GM12878 (cell line): ENCODE measurements around the gene TMEM163.
A peak's percentile ranks its signal among the peaks of the same experiment; 100 is the strongest.

Experiments used
- CHD2 ChIP-seq: IDR thresholded peaks from 2 replicates; pipeline ENCODE4 v1.6.1; 2011; ENCODE audit warnings: low read depth, low read length, improper control_type of control experiment, borderline replicate concordance
- CTCF ChIP-seq, 3 experiments: IDR thresholded peaks in 2 of 3; conservative IDR thresholded peaks in 1 of 3; 2 replicates each; pipeline ENCODE4 v1.5.1; 2011; ENCODE audit warnings: low read depth in 3 of 3, low read length in 3 of 3, mild to moderate bottlenecking in 3 of 3, control low read depth in 2 of 3, moderate library complexity in 2 of 3, inconsistent platforms in 1 of 3, mixed read lengths in 1 of 3; ENCODE audit not compliant: control insufficient read depth in 2 of 3, insufficient read depth in 1 of 3; ENCODE audit errors: extremely low read depth in 1 of 3
- GABPA ChIP-seq: IDR thresholded peaks from 2 replicates; pipeline ENCODE4 v1.6.1; 2014; ENCODE audit warnings: antibody characterized with exemption, low read depth, mild to moderate bottlenecking, inconsistent platforms
- POLR2A ChIP-seq: IDR thresholded peaks from 2 replicates; pipeline ENCODE4 v1.6.1; 2011; ENCODE audit warnings: low read depth, mild to moderate bottlenecking, low read length
- YY1 ChIP-seq: IDR thresholded peaks from 2 replicates; pipeline ENCODE4 v1.6.1; 2011; ENCODE audit warnings: low read depth, mild to moderate bottlenecking, low read length
- ZNF207 ChIP-seq: fragments of 450-650 bp; IDR thresholded peaks from 2 replicates; pipeline ENCODE4 v1.6.1; 2014; ENCODE audit warnings: antibody characterized with exemption, mild to moderate bottlenecking, borderline replicate concordance
- ZNF687 ChIP-seq: fragments of 450-650 bp; IDR thresholded peaks from 2 replicates; pipeline ENCODE4 v1.6.1; 2017; ENCODE audit warnings: mild to moderate bottlenecking, moderate library complexity

GRCh38 chr2:134692499-134692898 lies 26.3 kb downstream of the TMEM163 start:
- TF ChIP-seq CHD2 (no peak), ZNF207 (no peak), ZNF687 (no peak), CTCF (IDR thresholded peaks at IDR 0.05 in 2 of 3, conservative IDR thresholded peaks at IDR 0.05 in 1 of 3; ENCODE audit: control insufficient read depth in 2 of 3, extremely low read depth in 1 of 3, insufficient read depth in 1 of 3, low read depth in 3 of 3, low read length in 3 of 3) (peak in 2 of 3 experiments; percentile 31 to 36; a peak in 3 of 6 replicates), POLR2A (no peak), GABPA (no peak), YY1 (no peak)
